Right ventricle myocardium inferior (tissue), 1 donor: ENCODE measurements around the gene PSIP1. TPM values are rescaled to one million over a fixed set of nuclear protein-coding genes. Genes with fewer than 3 reads are reported as not detected.
"Not testable (repeated sequence)": the region's sequence is repeated elsewhere in the genome, so short reads cannot be mapped to it uniquely, and the experiment has no call there.

ENCODE experiments used
- ATAC-seq: fragments of 200-7000 bp; cut with Tn5 transposase; one replicate; pipeline ENCODE4 v1.9.1; 2020; ENCODE audit warnings: mild to moderate bottlenecking, moderate library complexity
- DNase-seq: peaks from one replicate; pipeline ENCODE4 v3.0.0; 2021; ENCODE audit errors: missing footprints
- intact Hi-C: fragments of 100-400 bp; cut with DNase I; formaldehyde crosslinking; loops from one replicate; pipeline ENCODE4 v1.11.0; 2022
- long read RNA-seq: library from polyadenylated mRNA; unstranded; transcript quantifications from one replicate; pipeline ENCODE4 v2.0.0, GENCODE V29; 2021
- total RNA-seq: library from RNA; stranded (reverse); fragmentation: NEBNext Ultra II Directional; extraction: Animal tissue kit (Norgen Biotek cat#: 25700); gene quantifications from one replicate; pipeline ENCODE4 v1.2.1, GENCODE V29; 2021
- donor health status: DM: no; HTN: yes; CAD: no; lungs with severe emphysema.

PSIP1 gene
- 21.1 TPM for total RNA-seq
- long read RNA-seq, transcript PSIP1-204 (16 exons, 3,364 nt) = major isoform, 5 of 14 reads
- long read RNA-seq, partial matches to known transcripts = 2 of 14 reads
- long read RNA-seq, other reads (novel, unspliced or antisense) = 3 of 14 reads

DNA sequence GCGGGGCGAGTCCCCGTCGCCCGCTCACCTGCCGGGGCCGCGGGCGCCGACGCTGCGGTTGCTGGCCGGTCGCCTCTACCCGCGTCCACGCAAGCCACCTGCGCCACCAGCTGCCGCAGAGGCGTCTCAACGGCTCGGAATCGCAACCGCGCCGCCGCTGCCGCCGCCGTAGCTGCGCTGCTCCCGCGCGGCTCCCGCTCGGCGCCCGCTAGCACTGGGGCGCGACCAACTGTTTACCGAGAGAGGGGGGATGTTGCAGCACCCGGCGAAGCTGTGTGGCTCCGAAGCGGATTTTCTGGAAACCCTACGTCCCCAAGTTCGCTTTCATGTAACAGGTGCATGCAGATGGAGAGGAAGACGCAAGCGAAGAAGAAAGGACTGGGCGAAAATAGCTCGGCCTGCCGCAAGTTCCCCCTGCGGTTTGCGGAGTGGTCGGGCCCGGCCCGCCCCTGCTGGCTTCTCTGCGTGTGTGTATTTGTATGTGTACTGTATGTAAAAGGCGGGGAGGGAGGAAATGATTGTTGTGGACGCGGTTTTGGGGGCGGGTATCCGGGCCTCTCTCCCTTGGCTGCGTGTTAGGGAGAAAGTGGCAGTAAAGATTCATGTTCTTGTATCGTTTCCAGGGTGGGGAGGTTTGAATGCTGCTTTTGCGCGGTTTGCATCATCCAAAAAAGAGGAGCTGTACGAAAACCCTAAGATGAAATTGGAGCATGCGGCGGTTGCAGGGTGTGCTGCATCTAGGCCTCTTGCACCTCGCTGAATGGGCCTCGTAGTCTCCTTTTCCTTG is at the start of gene PSIP1:
PSIP1 (minus strand) TSS at position 182 of the 787 bp plus-strand sequence. CDS start 782 bp downstream, outside the sequence.
- intact Hi-C loops = loop anchor here (5.0 kb wide), 1 partner anchor 89 kb away; the partner anchor contains the start of gene SNAPC3
- peak; percentile 91 for DNase-seq
- peak; percentile 94 for ATAC-seq

DNA sequence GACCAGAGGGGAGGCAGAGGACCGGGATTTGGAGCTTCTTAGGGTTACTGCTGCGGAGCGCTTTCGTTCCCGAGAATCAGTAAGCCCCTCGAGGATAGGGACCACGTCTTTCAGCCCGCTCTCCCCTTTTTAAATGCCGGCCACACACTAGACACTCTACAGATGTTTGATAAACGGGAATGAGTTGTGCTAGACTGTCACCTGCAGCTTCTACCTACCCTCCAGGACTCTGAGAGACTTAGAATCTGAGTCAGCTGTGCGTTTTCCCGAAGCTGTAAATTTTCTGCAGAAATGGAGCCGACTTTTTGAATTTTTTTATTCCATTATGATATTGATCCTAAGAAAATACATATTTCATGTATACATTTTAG is 42.7 kb upstream of the PSIP1 start:
- no peak for DNase-seq
- ATAC-seq = no peak
- intact Hi-C loops = loop anchor here (2.0 to 5.0 kb wide), 2 partner anchors 131 to 256 kb away; partner anchors contain the start of gene SNAPC3

DNA sequence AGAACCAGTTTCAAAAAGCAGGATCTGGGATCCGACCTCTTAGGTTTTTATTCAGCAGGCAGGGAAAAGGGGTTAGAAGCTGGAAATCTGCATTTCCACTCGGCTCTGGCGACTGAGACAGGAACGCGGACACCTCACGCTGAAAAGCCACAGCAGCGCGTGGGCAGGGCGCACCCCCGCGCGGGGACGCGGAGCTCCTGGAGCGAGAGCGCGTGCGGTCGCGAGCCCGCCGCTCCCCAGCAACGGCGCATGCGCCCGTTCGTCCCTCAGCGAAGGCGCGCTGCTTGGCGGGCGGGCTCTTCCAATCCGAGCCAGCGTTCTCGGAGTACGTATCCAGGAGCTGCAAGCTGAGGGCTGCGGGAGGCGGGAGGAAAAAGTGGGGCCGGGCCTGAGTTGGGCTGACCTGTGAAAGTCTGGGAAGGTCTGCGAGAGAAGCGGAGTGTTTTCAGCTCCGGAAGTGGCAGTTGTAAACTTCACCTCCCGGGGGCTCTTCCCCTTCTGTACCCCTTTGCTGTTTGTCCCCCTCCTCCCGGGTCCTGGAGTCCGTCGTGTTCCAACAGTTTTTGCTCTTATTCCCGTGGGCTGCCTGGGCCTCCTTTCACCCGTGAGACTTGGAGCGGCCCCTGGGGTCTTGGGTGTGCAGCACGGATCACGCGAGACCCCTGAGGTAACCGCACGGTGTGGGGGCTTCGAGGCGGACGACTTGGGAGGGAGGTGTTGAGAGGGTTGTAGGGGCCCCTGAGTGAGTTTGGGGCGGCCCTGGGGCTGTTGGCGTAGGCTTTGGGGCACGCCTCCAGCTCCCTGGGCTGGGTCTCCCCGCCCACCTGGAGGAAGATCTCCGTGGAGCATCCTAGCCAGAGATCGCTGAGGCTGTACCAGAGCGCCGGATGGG is 42.1 kb upstream of the PSIP1 start, which contains the start of gene CCDC171:
CCDC171 (plus strand) TSS at position 408 of the 892 bp plus-strand sequence. CDS start 11,046 bp downstream, outside the sequence.
- peak; percentile 95 for DNase-seq
- intact Hi-C loops = loop anchor here (2.0 to 5.0 kb wide), 2 partner anchors 130 to 256 kb away; partner anchors contain the start of gene SNAPC3
- ATAC-seq = peak; percentile 98

DNA sequence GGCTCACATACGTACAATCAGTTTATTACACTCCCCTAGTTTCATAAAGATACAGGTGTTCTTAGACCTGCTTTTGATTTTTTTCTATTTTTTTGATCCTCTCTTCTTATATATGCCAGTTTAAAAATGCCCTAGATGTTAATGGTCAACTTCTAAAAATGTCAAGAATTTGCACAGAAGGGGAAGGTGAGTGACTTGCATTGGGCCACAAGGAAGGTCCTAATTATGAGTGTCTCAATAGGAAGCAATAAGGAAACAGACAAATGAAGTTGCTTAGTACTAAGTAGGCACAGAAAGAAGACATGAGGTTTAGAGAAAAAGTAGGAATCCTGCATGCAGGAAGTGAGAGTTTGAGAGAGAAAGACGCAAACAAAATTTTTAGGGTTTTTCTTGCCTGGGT is 38.8 kb upstream of the PSIP1 start:
- ATAC-seq (no peak), DNase-seq (no peak)
- intact Hi-C loops = loop anchor here (5.0 kb wide), 1 partner anchor 252 kb away; no protein-coding TSS in a partner anchor

DNA sequence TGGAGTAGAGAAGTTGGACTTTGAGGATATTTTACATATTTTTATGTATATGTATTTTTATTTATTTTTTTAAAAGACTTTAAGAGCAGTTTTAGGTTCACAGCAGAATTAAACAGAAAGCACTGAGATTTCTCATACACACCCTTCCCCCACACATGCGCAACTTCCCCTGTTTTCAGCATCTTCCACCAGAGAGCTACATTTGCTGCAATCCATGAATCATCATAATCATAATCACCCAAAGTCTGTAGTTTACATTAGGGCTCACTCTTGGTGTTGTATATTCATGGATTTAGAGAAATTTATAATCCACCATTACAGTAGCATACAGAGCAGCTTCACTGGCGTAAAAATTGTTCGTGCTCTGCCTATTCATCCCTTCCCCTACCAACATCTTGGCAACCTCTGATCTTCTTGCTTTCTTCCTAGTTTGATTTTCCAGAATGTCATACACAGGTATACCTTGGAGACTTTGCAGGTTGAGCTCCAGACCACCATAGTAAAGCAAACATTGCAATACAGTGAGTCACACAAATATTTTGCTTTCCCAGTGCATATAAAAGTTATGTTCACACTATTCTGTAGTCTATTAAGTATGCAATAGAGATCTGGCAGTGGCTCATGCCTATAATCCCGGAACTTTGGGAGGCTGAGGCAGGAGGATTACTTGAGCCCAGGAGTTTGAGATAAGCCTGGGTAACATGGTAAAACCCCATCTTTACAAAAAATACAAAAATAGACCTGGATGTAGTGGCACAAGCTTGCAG is 32.5 kb upstream of the PSIP1 start:
- ATAC-seq (no peak), DNase-seq (no peak)
- intact Hi-C loops = no loop called here

DNA sequence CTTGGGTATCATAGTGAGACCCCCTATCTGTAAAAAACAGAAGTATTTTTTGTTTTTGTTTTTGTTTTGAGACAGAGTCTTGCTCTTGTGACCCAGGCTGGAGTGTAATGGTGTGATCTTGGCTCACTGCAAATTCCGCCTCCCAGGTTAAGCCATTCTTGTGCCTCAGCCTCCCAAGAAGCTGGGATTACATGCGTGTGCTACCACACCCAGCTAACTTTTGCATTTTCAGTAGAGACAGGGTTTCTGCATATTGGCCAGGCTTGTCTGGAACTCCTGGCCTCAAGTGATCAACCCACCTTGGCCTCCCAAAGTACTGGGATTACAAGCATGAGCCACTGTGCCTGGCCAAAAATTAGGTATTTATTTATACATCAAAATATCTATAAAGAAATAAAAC is 31.9 kb upstream of the PSIP1 start:
- DNase-seq = no peak
- intact Hi-C loops = no loop called here
- ATAC-seq = no peak

DNA sequence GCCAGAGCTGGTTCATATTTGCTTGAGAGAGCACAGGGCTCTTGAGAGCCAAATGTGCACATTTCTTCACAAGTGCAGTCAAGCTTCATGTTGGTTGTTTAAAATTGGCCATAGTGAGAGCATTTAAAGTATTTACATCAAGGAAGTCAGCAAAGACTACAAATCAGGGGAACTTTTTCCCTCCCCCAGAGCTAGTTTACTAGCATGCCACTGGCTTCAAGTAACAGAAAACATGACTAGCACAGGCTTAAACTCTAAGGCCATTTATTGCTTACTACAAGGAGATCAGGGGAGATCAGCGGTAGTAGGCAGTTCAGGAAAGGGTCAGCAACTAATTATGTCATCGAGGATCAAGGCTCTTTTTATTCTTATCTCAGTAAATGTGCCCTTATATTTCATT is 31.1 kb upstream of the PSIP1 start:
- no peak for ATAC-seq
- no peak for DNase-seq
- intact Hi-C loops = no loop called here

GRCh38 chr9:15531380-15531779 is 20.6 kb upstream of the PSIP1 start:
- DNase-seq (no peak), ATAC-seq (no peak)
- intact Hi-C loops = no loop called here

DNA sequence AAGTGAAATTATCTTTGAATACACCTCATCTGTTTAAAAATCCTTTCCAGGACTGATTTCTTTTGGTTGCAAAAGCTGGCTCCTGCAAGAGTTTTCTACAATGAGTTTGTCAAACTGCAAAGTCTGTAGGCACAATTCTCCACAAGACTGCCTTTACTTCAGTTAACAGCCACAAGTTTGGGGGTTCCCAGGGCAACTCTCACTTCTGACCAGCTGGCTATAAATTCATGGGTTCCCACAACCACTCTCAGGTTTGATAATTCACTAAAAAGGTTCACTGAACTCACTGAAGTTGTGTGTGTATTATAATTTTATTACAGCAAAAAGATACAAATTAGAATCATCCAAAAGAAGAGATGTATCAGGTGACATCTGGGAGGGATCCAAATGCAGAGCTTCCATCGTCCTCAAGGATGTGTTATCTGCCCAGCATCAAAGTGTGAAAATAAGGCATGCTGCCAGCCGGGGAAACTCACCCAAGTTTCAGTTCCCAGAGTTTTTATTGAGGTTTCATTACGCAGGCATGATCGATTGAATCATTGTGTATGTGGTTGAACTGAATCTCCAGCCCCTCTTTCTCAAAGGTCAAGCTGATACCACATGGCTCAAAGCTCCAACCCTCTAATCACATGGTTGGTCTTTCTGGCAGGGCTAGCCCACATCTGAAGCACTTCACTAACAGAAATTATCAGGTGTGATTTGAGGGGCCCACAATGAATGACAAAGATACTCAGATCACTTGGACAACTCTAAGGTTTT is 19.0 kb upstream of the PSIP1 start:
- intact Hi-C loops = no loop called here
- DNase-seq (no peak), ATAC-seq (no peak)

GRCh38 chr9:15527035-15527434 is 16.3 kb upstream of the PSIP1 start:
- ATAC-seq, intact Hi-C loops: not testable (repeated sequence)

DNA sequence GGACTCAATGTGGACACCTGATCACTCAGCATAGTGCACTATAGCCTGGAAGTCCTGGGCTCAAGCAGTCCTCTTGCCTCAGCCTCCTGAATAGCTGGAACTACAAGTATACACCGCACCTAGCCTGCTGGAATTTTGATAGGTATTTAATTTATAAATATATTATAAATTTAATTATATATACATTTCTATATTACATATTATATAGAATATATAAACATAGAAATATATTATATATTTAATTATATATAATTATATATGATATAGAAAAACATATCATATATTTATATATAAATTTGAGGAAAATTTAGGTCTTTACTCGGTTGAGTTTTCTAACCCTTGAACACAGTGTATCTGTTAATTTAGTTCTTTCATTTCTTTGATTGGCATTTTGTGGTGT is 15.2 kb upstream of the PSIP1 start:
- intact Hi-C loops = no loop called here
- ATAC-seq (no peak), DNase-seq (no peak)

More at GRCh38 chr9:15527035-15527434, 16.3 kb upstream of the PSIP1 start:
- DNase-seq = not testable (repeated sequence)

GRCh38 chr9:15524845-15525455 is 14.2 kb upstream of the PSIP1 start:
- DNase-seq = no peak
- no peak for ATAC-seq
- intact Hi-C loops = no loop called here

- DNase-seq = no peak
- ATAC-seq = no peak
- intact Hi-C loops = no loop called here
Measured at GRCh38 chr9:15522130-15522755, 11.5 kb upstream of the PSIP1 start.

DNA sequence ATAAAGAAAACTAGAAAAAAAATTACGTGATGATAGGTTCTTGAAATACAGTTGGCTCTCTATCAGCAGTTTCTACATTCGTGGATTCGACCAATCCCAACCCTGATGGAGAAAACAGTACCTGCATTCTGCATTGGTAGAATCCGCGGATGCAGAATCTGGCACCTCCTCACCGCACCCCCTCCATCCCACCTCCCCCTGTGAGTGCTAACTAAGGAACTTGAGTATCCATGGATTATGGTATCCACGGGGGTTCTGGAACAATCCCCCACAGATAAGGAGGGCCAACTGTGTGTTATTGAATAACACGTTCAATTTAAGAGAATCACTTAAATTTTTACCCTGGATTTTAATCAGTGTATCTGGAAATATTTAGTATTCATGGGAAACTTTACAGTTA is 10.5 kb upstream of the PSIP1 start:
- intact Hi-C loops = no loop called here
- DNase-seq = no peak
- no peak for ATAC-seq

DNA sequence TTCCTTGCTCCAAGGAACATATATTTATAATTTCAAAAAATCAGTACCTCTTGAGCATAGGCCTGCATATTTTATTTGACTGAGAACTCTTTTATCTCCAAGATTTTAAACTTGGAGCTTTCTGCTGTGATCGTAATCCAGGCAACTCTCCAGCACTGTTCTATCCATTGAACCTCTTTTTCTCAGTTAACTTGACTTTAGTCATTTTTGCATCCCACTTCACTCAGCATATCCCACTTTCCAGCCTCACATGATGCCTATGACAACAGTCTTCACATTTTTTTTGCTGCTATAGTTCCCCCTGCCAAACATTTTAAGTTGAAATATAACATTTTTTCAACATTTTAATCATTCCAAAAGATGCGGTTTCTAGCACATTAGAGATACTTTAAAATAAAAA is 9.1 kb upstream of the PSIP1 start:
- intact Hi-C loops = no loop called here
- no peak for ATAC-seq
- no peak for DNase-seq

DNA sequence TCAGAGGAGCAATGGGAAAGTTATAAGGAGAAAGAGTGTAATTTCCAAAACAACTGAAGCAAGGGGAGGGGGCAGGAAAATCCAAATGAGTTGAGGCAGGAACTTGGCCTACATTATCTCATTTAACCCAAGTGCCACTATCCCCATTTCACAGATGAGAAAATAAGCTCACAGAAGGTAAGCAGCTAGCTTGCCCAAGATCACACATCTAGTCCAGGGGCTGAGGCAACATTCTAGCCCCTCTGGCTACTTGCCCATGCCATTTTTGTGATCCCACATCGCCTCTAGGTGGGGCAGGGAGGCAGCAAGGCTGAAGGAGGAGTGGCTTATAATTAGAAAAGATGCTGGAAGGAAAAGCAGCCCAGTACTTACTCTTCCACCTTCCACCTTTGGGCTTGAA is 2.6 kb upstream of the PSIP1 start:
- ATAC-seq (no peak), DNase-seq (no peak)
- intact Hi-C loops = loop anchor here (5.0 kb wide), 1 partner anchor 91 kb away; the partner anchor contains the start of gene SNAPC3

- DNase-seq (no peak), ATAC-seq (no peak)
- intact Hi-C loops = loop anchor here (5.0 kb wide), 1 partner anchor 91 kb away; the partner anchor contains the start of gene SNAPC3
Measured at GRCh38 chr9:15512889-15513288, 2.1 kb upstream of the PSIP1 start.
